Breast epithelium (tissue), 3 donors: Measurements from ENCODE around the gene ITGB5.

Source experiments
- CTCF ChIP-seq, 3 donors: fragments of 450-650 bp; IDR thresholded peaks; one replicate each; pipeline ENCODE4 v1.5.1; 2016 to 2017; ENCODE audit warnings: antibody characterized with exemption in 3 of 3, mild to moderate bottlenecking in 3 of 3, moderate library complexity in 3 of 3
- POLR2A ChIP-seq: fragments of 450-650 bp; IDR thresholded peaks from one replicate; pipeline ENCODE4 v1.6.1; 2016; ENCODE audit warnings: antibody characterized with exemption, mild to moderate bottlenecking, moderate library complexity

GRCh38 chr3:124722589-124722988 is 164.6 kb downstream of the ITGB5 start:
- TF ChIP-seq CTCF (IDR thresholded peaks at IDR 0.05) (no peak), POLR2A (no peak)
